Measurements from ENCODE around the gene ENTHD1.

ENTHD1 gene

GRCh38 chr22:39738746-39739145 is 154.8 kb downstream of the ENTHD1 start:
- TF ChIP-seq NFIC (IDR thresholded peaks at IDR 0.05) (no peak), MAX (IDR thresholded peaks at IDR 0.05) (no peak), CEBPB (IDR thresholded peaks at IDR 0.05) (no peak), USF1 (IDR thresholded peaks at IDR 0.05) (no peak)

GRCh38 chr22:39735776-39736175 is 157.8 kb downstream of the ENTHD1 start:
- TF ChIP-seq FOXM1 (IDR thresholded peaks at IDR 0.05; ENCODE audit: borderline replicate concordance, low read depth) (no peak), CREB1 (IDR thresholded peaks at IDR 0.05; ENCODE audit: low read depth) (no peak), TCF12 (IDR thresholded peaks at IDR 0.05; ENCODE audit: low read depth) (no peak), EGR1 (IDR thresholded peaks at IDR 0.05) (no peak), TAF1 (IDR thresholded peaks at IDR 0.05; ENCODE audit: low read depth) (no peak), TEAD4 (IDR thresholded peaks at IDR 0.05) (no peak), RAD21 (IDR thresholded peaks at IDR 0.05; ENCODE audit: low read depth) (no peak), REST (IDR thresholded peaks at IDR 0.05; ENCODE audit: low read depth) (no peak), CEBPB (IDR thresholded peaks at IDR 0.05) (no peak), ZBTB7A (IDR thresholded peaks at IDR 0.05; ENCODE audit: low read depth) (no peak), USF1 (IDR thresholded peaks at IDR 0.05) (no peak), MAX (IDR thresholded peaks at IDR 0.05) (no peak), YY1 (IDR thresholded peaks at IDR 0.05; ENCODE audit: low read depth) (no peak), NFIC (IDR thresholded peaks at IDR 0.05) (no peak)

- TF ChIP-seq TEAD4 (IDR thresholded peaks at IDR 0.05) (no peak), NFIC (IDR thresholded peaks at IDR 0.05) (no peak), TAF1 (IDR thresholded peaks at IDR 0.05; ENCODE audit: low read depth) (no peak), CREB1 (IDR thresholded peaks at IDR 0.05; ENCODE audit: low read depth) (no peak), MAX (IDR thresholded peaks at IDR 0.05) (no peak), USF1 (IDR thresholded peaks at IDR 0.05) (no peak), RAD21 (IDR thresholded peaks at IDR 0.05; ENCODE audit: low read depth) (no peak)
These were observed 158.7 kb downstream of the ENTHD1 start for GRCh38 chr22:39734866-39735265.

GRCh38 chr22:39733191-39733590 is 160.4 kb downstream of the ENTHD1 start:
- TF ChIP-seq ZBTB7A (IDR thresholded peaks at IDR 0.05; ENCODE audit: low read depth) (no peak), REST (IDR thresholded peaks at IDR 0.05; ENCODE audit: low read depth) (no peak), NFIC (IDR thresholded peaks at IDR 0.05) (no peak), TAF1 (IDR thresholded peaks at IDR 0.05; ENCODE audit: low read depth) (no peak)

- TF ChIP-seq NFIC (IDR thresholded peaks at IDR 0.05) (no peak), RAD21 (IDR thresholded peaks at IDR 0.05; ENCODE audit: low read depth) (no peak)
These were observed 160.9 kb downstream of the ENTHD1 start for GRCh38 chr22:39732625-39733024.

GRCh38 chr22:39731881-39732555 is 161.5 kb downstream of the ENTHD1 start:
- no peak for TF ChIP-seq CREB1 (IDR thresholded peaks at IDR 0.05; ENCODE audit: low read depth)
- no peak for TF ChIP-seq MAX (IDR thresholded peaks at IDR 0.05)
- TF ChIP-seq YY1 (IDR thresholded peaks at IDR 0.05; ENCODE audit: low read depth), result no peak
- no peak for TF ChIP-seq REST (IDR thresholded peaks at IDR 0.05; ENCODE audit: low read depth)
- TF ChIP-seq EGR1 (IDR thresholded peaks at IDR 0.05), result no peak
- TF ChIP-seq CEBPB (IDR thresholded peaks at IDR 0.05), result no peak
- TF ChIP-seq FOXM1 (IDR thresholded peaks at IDR 0.05; ENCODE audit: borderline replicate concordance, low read depth), result no peak
- no peak for TF ChIP-seq RAD21 (IDR thresholded peaks at IDR 0.05; ENCODE audit: low read depth)
